Urinary bladder (tissue), 4 donors: Measurements from ENCODE around the gene L3MBTL2. TPM values are rescaled to one million over a fixed set of nuclear protein-coding genes. Genes with fewer than 3 reads are reported as not detected.
"Not testable (repeated sequence)": the region's sequence is repeated elsewhere in the genome, so short reads cannot be mapped to it uniquely, and the experiment has no call there.

ENCODE experiments used
- DNase-seq: peaks from one replicate; pipeline ENCODE4 v3.0.0-alpha.2; 2015; ENCODE audit errors: extremely low spot score
- H3K27ac ChIP-seq: one replicate; pipeline ENCODE4 v1.5.1; 2013; ENCODE audit warnings: low read depth, mild to moderate bottlenecking, moderate library complexity
- H3K36me3 ChIP-seq: one replicate; pipeline ENCODE4 v1.6.1; 2013; ENCODE audit warnings: mild to moderate bottlenecking, moderate library complexity; ENCODE audit not compliant: insufficient read depth
- H3K4me1 ChIP-seq: one replicate; pipeline ENCODE4 v1.6.1; 2013; ENCODE audit warnings: mild to moderate bottlenecking, moderate library complexity; ENCODE audit not compliant: insufficient read depth
- H3K4me3 ChIP-seq: one replicate; pipeline ENCODE4 v1.5.1; 2013; ENCODE audit warnings: low read depth, low read length
- WGBS: extraction: QIAGEN DNeasy Blood & Tissue Kit; methylation state at CpG from one replicate; pipeline ENCODE4 v1.1.7; 2013; 5-methylcytosine and 5-hydroxymethylcytosine counted together
- polyA plus RNA-seq: library from polyadenylated mRNA; stranded (reverse); fragments of 200-250 nt; gene quantifications from one replicate; pipeline ENCODE4 v1.2.3, GENCODE V29; 2013
- total RNA-seq: library from RNA; depleted of rRNA; stranded (reverse); fragments of >200 nt; gene quantifications from one replicate; pipeline ENCODE4 v1.2.3, GENCODE V29; 2014
- donor health status: healthy with polysubstance abuse.
- donor health status: healthy.

The L3MBTL2 gene
- 12.4 TPM for total RNA-seq
- 21.7 TPM for polyA plus RNA-seq

GRCh38 chr22:41204992-41205900 lies at the start of gene L3MBTL2:
Gene L3MBTL2 (plus strand): TSS chr22:41205312. CDS start chr22:41205363, 51 bp downstream.
- Histone ChIP-seq H3K36me3 (peaks cover 4% of the 10 kb centered on the region), H3K4me1 (no peaks in the 10 kb centered on the region), H3K27ac (no peak within 1 kb of the TSS), H3K4me3 (peak within 1 kb of the TSS; percentile 71)
- DNase-seq, result peak; percentile 93
- 2% methylated on average over 47 of the region's 47 CpGs for WGBS

DNA sequence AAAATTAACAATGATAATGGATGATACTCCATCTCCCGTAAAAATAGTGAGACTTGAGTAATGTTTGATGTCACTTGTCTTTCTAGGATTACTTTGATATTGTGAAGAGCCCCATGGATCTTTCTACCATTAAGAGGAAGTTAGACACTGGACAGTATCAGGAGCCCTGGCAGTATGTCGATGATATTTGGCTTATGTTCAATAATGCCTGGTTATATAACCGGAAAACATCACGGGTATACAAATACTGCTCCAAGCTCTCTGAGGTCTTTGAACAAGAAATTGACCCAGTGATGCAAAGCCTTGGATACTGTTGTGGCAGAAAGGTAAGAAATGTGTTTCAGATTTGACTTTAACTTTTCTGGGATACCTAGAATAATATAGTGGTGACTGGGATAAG lies 48.0 kb upstream of the L3MBTL2 start:
- Histone ChIP-seq H3K36me3 (peaks cover 13% of the 10 kb centered on the region), H3K4me1 (no peaks in the 10 kb centered on the region), H3K4me3 (no peak overlapping the region), H3K27ac (no peak overlapping the region)
- 65% methylated on average over 4 of the region's 4 CpGs for WGBS
- DNase-seq, result no peak

GRCh38 chr22:41169157-41169556 lies 36.0 kb upstream of the L3MBTL2 start:
- 87% methylated on average over 8 of the region's 8 CpGs for WGBS
- peaks cover 2% of the 10 kb centered on the region for H3K36me3 ChIP-seq
- H3K4me1 ChIP-seq, result no peaks in the 10 kb centered on the region
- H3K27ac ChIP-seq, result no peak overlapping the region
- DNase-seq, result no peak
- no peak overlapping the region for H3K4me3 ChIP-seq

DNA sequence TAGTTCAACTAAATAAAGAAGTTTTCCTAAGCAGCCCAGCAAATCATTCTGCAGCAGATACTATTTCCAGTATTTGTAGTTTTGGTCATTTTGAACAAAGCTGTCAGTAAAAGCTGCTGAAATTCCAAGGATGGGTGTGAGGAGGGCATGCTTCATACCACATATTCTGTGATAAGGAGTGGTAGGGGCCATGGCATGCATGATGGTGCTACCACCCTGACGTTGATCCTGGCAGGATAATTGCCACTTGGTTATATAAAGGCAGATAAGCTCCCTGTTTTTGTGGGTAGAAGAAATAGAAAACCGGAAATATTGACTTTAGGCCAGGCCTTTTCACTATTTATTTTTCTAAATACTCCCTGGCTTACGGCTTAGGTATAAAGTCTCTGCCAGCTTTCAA lies 33.1 kb upstream of the L3MBTL2 start:
- DNase-seq, result no peak
- Histone ChIP-seq H3K4me1 (no peaks in the 10 kb centered on the region), H3K27ac (no peak overlapping the region), H3K4me3 (no peak overlapping the region), H3K36me3 (peaks cover 2% of the 10 kb centered on the region)
- 62% methylated on average over 3 of the region's 3 CpGs for WGBS

DNA sequence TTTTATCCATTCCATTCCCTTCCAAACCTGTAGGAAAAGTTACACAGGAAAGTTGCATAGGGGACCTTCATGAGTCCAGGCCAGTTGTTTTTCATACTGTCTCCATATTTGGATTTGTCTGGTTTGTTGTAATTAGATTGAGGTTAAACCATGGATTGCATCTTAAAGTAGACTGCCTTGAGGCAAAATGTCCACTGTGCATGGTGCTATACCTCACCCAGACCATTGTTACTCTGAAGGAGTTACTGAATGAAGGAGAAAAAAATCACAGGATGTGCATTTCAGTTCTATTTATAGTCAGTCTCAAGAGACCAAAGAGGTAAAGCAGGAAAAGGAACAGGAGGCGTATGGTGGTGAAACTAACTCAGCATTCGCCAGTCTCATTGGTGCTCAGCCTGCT lies 29.6 kb upstream of the L3MBTL2 start:
- Histone ChIP-seq H3K4me3 (no peak overlapping the region), H3K4me1 (no peaks in the 10 kb centered on the region), H3K36me3 (peaks cover 7% of the 10 kb centered on the region), H3K27ac (no peak overlapping the region)
- 78% methylated on average over 2 of the region's 2 CpGs for WGBS
- no peak for DNase-seq

GRCh38 chr22:41177040-41177621 lies 28.0 kb upstream of the L3MBTL2 start:
- Histone ChIP-seq H3K36me3 (peaks cover 7% of the 10 kb centered on the region), H3K4me1 (no peaks in the 10 kb centered on the region), H3K4me3 (no peak overlapping the region), H3K27ac (no peak overlapping the region)
- DNase-seq, result no peak
- 89% methylated on average over 15 of the region's 15 CpGs for WGBS

- DNase-seq, result no peak
- no peaks in the 10 kb centered on the region for H3K4me1 ChIP-seq
- no peak overlapping the region for H3K4me3 ChIP-seq
- no peak overlapping the region for H3K27ac ChIP-seq
- H3K36me3 ChIP-seq, result peaks cover 7% of the 10 kb centered on the region
- 88% methylated on average over 9 of the region's 9 CpGs for WGBS
Measured at GRCh38 chr22:41177622-41178424, 27.3 kb upstream of the L3MBTL2 start.

GRCh38 chr22:41178425-41178975 lies 26.6 kb upstream of the L3MBTL2 start:
- peaks cover 7% of the 10 kb centered on the region for H3K36me3 ChIP-seq
- H3K27ac ChIP-seq, result no peak overlapping the region
- no peaks in the 10 kb centered on the region for H3K4me1 ChIP-seq
- no peak overlapping the region for H3K4me3 ChIP-seq
- DNase-seq, result no peak
- 82% methylated on average over 8 of the region's 8 CpGs for WGBS

- not testable (repeated sequence) for H3K4me1 ChIP-seq, H3K4me3 ChIP-seq, H3K27ac ChIP-seq, DNase-seq, H3K36me3 ChIP-seq
- WGBS, result 96% methylated on average over 6 of the region's 6 CpGs
Measured at GRCh38 chr22:41180362-41180761, 24.8 kb upstream of the L3MBTL2 start.

GRCh38 chr22:41180926-41181325 lies 24.2 kb upstream of the L3MBTL2 start:
- H3K4me1 ChIP-seq, result no peaks in the 10 kb centered on the region
- H3K27ac ChIP-seq, result no peak overlapping the region
- DNase-seq, result no peak
- WGBS, result 70% methylated on average over 3 of the region's 3 CpGs
- no peak overlapping the region for H3K4me3 ChIP-seq
- H3K36me3 ChIP-seq, result peaks cover 7% of the 10 kb centered on the region

DNA sequence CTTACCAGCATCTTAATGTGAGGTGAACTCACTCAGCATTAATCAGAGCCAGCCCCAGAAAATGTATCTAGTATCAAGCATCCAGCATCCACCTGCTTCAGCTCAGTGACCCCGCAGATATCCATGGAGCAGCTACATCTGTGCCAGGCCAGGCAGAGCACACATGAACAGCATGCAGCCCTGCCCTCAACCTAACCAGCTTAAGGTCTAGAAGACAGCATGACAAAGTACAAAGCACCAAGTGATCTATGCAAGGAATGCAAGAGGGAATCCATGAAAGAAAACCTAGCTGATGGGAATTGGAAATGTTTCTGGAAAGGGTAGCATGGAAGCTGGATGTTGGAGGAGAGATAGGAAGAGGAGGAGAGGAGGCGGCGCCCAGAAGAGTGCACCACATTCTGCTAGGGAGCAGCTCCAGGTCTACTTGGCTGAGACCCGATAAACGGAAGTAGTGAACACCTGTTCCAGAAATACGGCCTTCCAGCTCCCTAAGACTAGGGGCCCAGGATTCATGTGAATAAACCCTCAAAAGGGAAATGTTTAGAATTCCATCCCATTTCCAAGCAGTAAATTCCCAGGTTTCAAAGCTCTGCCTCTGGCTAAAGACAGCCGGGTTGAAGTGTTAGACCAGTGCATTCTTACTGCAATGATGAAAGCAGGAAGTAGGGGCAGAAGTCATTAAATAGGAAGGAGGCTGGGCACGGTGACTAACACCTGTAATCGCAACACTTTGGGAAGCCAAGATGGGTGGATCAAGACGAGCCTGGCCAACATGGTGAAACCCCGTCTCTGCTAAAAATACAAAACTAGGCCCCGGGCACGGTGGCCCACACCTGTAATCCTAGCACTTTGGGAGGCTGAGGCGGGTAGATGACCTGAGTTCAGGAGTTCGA lies 23.5 kb upstream of the L3MBTL2 start:
- peaks cover 7% of the 10 kb centered on the region for H3K36me3 ChIP-seq
- no peak for DNase-seq
- WGBS, result 66% methylated on average over 15 of the region's 15 CpGs
- no peaks in the 10 kb centered on the region for H3K4me1 ChIP-seq
- no peak overlapping the region for H3K4me3 ChIP-seq
- no peak overlapping the region for H3K27ac ChIP-seq

DNA sequence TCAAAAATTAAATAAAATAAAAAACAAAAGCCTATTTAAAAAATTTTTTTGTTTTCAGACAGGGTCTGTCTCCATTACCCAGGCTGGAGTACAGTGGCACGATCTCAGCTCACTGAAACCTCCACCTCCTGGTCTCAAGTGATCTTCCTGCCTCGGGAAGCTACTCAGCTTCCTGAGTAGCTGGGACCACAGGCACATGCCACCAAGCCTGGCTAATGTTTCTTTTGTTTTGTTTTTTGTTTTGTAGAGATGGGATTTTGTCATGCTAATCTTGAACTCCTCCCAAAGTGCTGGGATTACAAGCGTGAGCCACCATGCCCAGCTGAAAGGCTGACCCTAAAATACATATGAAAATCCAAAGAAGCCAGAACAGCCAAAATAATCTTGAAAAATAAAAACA lies 20.4 kb upstream of the L3MBTL2 start:
- WGBS, result 57% methylated on average over 3 of the region's 3 CpGs
- H3K4me1 ChIP-seq, result no peaks in the 10 kb centered on the region
- H3K36me3 ChIP-seq, result no peaks in the 10 kb centered on the region
- no peak for DNase-seq
- no peak overlapping the region for H3K4me3 ChIP-seq
- no peak overlapping the region for H3K27ac ChIP-seq

DNA sequence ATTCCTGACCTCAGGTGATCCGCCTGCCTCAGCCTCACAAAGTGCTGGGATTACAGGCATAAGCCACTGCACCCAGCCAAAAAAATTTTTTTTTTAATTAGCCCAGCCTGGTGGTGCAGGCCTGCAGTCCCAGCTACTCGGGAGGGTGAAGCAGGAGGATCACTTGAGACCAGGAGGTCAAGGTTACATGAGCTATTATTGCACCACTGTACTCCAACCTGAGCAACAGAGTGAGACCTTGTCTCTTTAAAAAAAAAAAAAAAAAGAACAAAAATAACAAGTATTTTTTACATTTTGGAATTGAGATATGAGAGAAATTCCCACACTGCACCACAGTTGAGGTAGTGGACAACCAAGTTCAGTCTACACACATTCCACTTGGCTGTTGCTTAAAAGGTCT lies 13.6 kb upstream of the L3MBTL2 start:
- Histone ChIP-seq H3K4me3 (no peak overlapping the region), H3K4me1 (no peaks in the 10 kb centered on the region), H3K36me3 (no peaks in the 10 kb centered on the region), H3K27ac (no peak overlapping the region)
- WGBS, result 87% methylated on average over 2 of the region's 2 CpGs
- no peak for DNase-seq
